ENCODE results near the gene TVP23C. TPM values are rescaled to one million over a fixed set of nuclear protein-coding genes. Genes with fewer than 3 reads are reported as not detected.

TVP23C gene
- total and polyA plus RNA-seq, 9 of the 15 experiments (the other 6 are each of a cell fraction or from before 2014, with no cell fraction given): 5.7 to 16.8 (median 8.2) TPM

GRCh38 chr17:15516150-15516549 lies 47.1 kb downstream of the TVP23C start (continued):
- no peak for TF ChIP-seq ZNF12 (CRISPR knock-in tag; IDR thresholded peaks at IDR 0.05)
- no peak for TF ChIP-seq ATF3 (IDR thresholded peaks at IDR 0.05)
- TF ChIP-seq ATF3 (CRISPR knock-in tag; conservative IDR thresholded peaks at IDR 0.05): no peak
- no peak for TF ChIP-seq FOS (IDR thresholded peaks at IDR 0.05; ENCODE audit: extremely low read depth, insufficient read length)
- no peak for TF ChIP-seq ZBTB8A (IDR thresholded peaks at IDR 0.05; ENCODE audit: partially characterized antibody)

GRCh38 chr17:15514469-15514868 lies 48.8 kb downstream of the TVP23C start:
- Histone ChIP-seq H2AFZ (ENCODE audit: low read depth, low read length) (no peak overlapping the region), H3K9me3 (replicated peaks; ENCODE audit: control insufficient read depth, insufficient read depth, low read depth, low read length) (no peaks in the 10 kb centered on the region), H3K4me1 (replicated peaks in 1 of 2; ENCODE audit: control insufficient read depth in 2 of 2, insufficient read depth in 2 of 2, low read length in 2 of 2) (no peaks in the 10 kb centered on the region), H3K9ac (ENCODE audit: insufficient read depth in 1 of 2, low read depth in 2 of 2, low read length in 2 of 2) (no peak overlapping the region), H4K20me1 (replicated peaks; ENCODE audit: control insufficient read depth, insufficient read depth, low read length) (no peaks in the 10 kb centered on the region), H3K79me2 (ENCODE audit: control insufficient read depth, insufficient read depth, low read length) (no peaks in the 10 kb centered on the region), H3K4me2 (ENCODE audit: insufficient read depth, low read length) (no peak overlapping the region), H3K27me3 (ENCODE audit: control insufficient read depth in 2 of 2, insufficient read depth in 2 of 2, low read length in 2 of 2) (no peaks in the 10 kb centered on the region), H3K9me1 (ENCODE audit: control insufficient read depth, insufficient read depth, low read length) (no peaks in the 10 kb centered on the region), H3K27ac (ENCODE audit: extremely low read depth, low read depth, low read length) (no peak overlapping the region), H3K4me3 (no peak overlapping the region), H3K36me3 (ENCODE audit: control insufficient read depth, insufficient read depth, low read length) (peaks cover 10% of the 10 kb centered on the region; the same call in 2 of the 3 replicates)
- BruUV-seq (replicated peaks): no TSS peak
- DNase-seq (ENCODE audit: extremely low read depth in 1 of 4, low spot score in 3 of 4) (no peak), FAIRE-seq (no peak), ATAC-seq (no peak)
- intact Hi-C loops (cut with micrococcal nuclease): no loop called here
- CTCF ChIA-PET (ENCODE audit: low intra/inter-chr PET ratio): no interaction called here
- in situ Hi-C loops (cut with MboI): no loop called here
- no peak for TF ChIP-seq ZNF354B (CRISPR knock-in tag; IDR thresholded peaks at IDR 0.05)
- TF ChIP-seq MBD2 (IDR thresholded peaks at IDR 0.05; ENCODE audit: borderline replicate concordance, low read depth): no peak
- TF ChIP-seq CEBPZ (IDR thresholded peaks at IDR 0.05; ENCODE audit: borderline replicate concordance, low read depth, low read length): no peak
- 13% methylated on average over 2 of the region's 2 CpGs for WGBS (ENCODE audit: insufficient coverage, low coverage, missing lambda C conversion rate)
- POLR2A ChIA-PET: no interaction called here

Measured in K562 (cell line).